Kasumi-1 (cell line): Measurements from ENCODE around the gene EXOC3.

Source experiments
- DNase-seq, 2 experiments: peaks; one replicate each; lab custom pipeline; 2025; lab: John Stamatoyannopoulos, UW

The EXOC3 gene

DNA sequence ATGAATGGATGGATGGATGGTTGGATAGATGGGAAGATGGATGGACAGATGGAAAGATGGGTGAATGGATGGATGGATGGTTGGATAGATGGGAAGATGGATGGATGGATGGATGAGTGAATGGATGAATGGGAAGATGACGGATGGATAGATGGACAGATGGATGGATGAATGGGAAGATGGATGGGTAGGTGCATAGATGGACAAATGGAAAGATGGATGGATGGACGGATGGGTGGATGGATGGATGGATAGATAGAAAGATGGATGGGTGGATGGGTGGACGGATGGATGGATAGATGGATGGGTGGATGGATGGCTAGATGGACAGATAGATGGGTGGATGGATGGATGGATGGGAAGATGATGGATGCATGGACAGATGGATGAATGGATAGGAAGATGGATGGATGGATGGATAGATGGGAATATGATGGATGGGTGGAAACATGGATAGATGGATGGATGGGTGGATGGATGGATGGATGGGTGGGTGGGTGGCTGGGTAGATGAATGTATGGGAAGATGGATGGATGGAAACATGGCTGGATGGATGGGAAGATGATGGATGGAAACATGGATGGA, 16.5 kb upstream of the EXOC3 start:
- no peak for DNase-seq

DNA sequence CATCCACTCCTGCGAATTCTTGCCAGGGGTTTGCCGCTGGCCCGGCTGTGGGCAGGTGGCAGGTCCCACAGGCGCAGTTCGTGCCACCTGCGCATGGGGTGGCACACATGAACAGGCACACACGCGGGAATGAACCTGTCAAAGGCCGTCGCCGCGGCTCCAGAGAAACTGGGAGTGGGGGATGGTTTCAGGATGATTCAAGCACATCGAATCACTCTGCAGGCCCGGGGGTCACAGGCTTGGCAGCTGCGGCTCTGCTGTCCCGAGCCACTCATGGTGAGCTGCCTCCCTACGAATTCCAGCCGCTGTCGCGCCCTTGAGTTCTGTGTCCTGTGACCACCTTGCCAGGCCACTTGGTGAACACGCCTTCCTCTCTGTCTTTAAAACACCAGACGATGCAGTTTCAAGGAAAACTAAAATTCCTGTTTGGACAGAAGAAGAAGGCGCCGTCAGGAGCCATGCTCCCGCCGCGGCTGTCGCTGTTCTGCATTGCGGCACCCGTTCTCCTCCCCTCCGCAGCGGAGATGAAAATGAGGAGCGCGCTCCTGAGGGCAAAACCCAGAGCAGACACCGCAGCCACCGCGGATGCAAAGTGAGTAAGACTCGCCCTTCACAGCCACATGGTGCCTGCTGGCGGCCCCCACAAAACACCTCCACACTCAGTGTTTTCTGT, 15.4 kb upstream of the EXOC3 start:
- no peak for DNase-seq

DNA sequence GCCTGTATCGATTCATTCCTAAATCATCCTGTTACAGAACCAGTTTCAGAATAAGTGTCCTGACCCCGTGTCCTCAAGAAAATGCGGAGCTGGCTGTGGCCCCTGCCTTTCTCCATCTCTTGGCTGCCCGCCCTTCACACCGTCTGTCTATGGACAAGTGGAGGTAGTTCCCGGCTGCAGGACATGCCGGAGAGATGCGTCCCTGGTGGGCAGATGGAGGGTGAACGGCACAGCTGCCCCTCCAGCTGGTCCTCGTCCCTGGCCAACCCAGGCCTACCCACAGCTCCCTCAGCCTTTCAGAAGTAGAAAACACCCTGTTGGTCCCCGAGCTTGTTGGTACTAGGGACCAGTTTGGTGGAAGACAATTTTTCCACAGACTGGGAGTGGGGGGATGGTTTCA, 14.8 kb upstream of the EXOC3 start:
- no peak for DNase-seq

DNA sequence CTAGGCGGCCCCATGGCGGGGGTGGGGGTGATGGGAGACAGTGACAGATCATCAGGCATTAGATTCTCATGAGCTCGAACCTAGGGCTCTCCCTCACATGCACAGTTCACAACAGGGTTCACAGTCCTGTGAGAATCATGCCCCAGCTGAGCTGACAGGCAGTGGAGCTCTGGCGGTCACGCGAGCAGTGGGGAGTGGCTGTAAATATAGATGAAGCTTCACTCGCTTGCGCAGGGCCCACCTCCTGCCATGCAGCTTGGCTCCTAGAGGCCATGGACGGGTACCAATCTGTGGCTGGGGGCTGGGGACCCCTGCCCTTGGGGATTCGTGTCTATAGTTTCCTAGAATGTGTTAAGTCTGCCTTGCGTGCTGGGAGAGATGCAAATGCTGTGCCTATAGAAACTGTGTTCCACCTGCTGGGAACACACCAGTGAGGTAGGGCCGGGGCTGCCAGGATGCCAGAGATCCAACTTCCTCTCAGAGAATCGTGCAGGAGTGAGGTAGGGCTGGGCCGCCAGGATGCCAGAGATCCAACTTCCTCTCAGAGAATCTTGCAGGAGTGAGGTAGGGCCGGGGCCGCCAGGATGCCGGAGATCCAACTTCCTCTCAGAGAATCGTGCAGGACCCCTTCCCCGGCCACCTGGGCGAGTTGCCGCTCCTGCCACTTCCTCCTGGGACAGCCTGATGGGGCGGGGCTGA, 14.1 kb upstream of the EXOC3 start:
- DNase-seq, result no peak

DNA sequence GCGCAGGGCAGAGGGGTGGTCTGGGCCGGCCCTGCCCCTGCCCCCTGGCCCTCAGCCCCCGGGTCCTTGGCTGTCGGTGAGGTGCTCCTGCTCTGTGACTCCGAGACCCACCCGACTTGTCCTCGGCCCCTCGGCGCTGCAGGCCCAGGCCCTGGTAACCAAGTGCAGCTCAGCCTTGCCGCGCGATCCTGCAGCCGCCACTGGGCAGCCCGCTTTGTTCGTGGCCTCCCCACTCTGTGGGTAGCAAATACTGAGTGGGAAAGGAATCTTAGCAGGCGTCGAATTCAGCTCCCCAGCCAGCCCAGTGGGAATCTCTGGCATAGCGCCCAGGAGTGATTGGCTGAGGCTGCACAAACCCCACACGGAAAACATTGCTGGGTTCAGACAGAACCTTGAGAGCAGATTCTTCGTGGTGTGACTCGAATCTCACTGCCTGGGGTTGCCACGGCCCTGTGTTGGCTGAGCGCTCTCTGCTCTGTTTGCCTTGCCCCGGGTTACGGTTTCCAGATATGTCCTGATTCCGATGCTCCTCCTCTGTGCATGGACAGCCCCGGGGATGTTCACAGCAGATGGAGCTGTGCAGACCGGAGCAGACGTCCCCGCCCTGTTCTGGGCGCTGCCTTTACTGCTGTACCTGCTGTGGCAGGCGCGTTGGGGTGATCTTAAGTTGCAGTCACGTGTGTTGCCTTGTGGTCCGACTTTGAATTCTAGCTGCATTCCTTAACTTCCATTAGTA, 13.4 kb upstream of the EXOC3 start:
- no peak for DNase-seq

DNA sequence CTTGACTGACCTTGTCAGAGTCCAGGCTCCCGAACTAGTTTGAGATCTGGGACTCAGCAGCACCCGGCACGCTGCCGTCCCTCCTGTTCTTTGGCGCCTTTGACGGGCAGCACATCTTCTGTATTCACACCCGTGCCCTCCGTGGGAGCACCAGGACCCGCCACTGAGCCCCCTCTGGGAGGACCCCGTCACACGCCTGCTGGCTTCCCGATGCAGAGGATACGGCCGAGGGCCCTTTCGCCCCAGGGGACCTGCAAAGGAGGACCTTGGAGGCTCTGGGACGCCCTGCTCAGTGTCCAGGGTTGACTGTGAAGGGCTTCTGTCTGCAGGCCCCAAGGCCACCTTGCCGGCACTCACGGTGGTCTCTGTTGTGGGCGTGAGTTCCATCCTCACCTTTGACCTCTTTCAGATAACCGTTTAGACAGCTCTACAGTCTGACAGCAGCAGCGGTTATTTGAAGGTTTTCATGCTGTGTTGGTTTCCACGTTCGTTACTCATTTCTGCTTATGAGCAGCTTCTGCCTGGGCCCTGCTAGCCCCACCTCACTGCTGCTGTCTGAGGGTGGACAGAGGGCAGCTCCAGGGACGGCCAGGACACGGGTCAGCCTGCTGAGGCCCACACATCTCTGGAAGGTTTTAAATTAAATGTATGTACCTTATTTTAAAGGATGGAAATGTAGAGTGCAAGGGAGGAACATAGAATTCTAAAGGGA, 12.6 kb upstream of the EXOC3 start:
- no peak for DNase-seq

DNA sequence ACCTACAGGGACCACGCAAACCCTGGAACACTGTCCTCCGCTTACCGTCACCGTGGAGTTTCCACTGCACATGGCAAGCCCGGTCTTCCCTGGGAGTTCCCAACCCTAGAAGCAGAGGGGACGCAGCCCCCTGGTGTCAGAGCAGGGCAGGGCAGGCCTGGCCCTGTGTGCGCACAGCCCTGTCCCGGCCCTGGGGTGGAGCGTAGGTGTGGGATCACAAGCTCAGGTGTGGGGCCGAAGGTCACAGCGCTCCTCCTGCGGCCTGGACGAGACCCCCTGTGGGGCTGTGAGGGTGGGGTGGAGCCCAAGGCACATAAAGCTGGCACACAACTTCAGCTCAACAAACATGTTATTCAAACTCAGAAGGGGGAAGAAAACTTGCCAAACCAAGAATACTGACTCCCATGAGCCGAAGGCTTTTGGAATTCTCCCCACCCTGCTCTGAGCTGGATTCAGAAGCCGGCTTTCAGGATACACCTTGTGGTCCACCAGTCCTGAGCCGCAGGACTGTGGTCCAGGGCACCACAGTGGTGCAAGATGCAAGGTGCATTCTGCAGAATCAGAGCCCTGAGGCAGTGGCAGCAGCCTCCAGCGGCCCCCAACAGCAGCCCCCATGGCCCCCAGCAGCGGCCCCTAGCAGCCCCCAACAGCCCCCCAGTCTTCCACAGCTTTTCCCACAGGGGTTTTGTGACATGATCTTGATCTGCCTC, 11.8 kb upstream of the EXOC3 start:
- DNase-seq, result peak; percentile 48 to 53

DNA sequence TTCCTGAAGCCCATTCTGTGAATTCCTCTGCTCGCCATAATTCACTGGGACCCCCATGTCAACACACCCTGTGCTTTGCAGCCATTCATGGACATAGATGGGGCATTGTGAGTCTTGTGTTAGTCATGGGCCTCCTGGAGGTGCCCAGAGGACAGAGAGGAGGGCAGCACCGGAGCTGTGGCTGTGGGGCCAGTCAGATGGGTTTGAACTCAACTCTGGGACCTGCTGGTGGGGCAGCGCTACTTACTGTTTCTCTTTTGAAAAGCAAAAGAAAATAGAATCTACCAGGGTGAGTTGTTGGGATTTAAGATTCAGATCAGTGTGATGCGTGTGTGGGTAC, 11.3 kb upstream of the EXOC3 start:
- DNase-seq, result no peak

DNA sequence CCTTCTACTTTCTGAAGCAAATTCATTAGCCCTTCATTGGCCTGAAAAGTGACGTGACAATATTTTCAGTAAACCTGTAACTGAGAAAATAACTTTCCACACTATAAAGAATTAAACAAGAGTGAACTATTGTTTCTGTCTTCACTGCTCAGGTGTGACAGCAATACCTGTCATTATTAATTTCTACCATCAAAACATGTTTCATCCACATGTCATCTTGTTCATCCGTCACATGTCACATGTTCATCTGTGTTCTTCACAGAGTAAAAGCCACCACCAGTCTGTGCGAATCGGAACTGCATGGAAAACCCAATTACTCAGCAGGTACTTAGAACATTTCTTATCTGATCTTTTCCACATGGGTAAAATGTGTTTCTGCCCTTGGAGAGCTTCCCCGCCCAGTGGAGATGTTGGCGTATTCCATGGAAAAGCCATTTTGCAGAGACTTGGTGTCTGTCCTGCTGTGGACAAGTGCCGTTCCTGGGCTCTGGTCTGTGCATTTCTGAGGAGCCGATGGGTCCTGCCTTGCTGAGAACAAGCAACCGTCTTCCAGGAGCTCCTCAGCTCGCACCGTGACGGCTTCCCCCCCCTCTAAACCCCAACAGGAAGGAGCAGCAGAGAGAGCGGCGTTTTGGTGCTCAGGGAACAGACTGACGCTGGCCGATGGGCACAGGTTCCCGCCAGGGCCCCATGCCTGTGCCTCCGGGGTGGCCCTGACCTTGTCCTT, 10.6 kb upstream of the EXOC3 start:
- DNase-seq, result no peak

DNA sequence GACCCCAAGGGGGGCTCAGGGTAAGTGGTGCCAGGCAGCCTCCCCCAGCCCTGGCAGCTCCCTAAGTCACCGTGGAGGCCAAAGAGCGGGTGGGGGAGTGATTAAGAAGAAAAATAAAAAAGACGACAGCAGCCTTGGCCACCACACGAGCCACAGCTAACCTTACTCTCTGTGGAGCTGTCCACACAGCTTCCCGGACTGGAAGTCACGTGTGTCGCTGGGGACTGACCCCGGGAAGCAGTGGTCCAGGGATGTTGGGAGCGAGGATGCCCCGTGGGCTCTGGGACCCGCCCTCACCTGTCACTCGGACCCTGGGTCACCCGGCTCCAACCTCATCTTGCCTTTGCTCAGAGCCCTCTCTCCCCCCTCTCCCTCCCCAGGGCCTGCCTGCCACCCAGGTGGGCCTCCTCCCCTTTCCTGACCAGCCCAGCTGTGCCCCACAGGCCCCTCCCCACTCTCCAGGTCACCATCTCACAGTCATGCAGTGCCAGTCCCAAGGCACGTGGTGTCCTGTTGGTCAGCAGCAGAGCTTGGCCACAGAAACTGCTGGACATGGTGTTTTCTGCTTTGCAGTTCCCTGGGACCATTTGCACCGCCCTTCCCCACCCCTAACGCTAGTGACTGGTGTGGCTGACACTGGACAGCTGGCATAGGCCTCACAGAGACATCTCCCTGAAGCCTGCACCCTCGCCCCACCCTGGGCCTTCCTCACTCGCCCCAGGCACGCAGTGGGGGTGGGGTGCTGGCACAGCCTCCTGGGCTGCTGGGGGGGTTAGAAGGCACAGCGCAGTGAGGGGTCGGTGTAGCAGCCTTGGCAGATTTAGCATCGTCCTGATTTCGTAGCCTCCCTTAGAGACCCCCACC, 9.8 kb upstream of the EXOC3 start:
- no peak for DNase-seq

DNA sequence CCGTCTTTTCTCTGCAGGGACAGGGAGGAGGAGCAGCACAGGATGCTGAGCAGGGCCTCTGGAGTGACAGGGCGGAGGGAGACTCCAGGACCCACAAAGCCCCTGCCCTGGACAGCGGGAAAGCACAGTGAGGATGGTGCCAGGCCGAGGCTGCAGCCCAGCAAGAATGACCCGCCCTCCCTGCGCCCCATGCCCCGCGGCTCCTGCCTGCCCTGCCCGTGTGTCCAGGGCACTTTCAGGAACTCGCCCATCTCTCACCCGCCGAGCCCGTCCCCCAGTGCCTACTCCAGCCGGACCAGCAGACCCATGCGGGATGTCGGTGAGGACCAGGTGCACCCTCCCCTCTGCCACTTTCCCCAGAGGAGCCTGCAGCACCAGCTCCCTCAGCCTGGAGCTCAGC, 9.1 kb upstream of the EXOC3 start:
- DNase-seq, result no peak

DNA sequence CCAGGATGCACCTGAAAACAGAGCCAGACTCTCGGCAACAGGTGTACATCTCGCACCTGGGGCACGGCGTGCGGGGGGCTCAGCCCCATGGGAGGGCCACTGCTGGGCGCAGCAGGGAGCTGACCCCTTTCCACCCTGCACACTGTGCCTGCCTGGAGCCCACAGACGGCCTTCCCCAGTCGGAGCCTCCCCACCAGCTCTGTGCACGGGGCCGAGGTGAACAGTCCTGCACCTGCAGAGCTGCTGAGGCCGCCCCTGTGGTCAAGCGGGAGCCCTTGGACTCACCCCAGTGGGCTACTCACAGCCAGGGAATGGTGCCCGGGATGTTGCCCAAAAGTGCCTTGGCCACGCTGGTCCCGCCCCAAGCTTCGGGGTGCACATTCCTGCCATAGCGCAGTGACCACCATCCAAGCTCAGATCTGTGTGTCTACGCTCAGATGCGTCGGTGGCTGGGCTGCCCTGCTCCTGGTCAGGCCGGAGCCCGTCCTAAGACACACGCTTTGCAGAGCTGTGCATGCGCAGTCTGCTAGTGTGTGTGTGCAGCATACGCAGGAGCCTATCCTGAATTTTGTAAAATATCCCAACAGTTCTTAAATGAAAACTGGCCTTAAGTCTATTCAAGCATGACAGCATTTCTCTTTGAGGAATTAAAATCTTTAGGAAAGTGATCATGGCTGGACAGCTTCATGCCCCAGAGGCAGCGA, 8.4 kb upstream of the EXOC3 start:
- DNase-seq, result no peak

DNA sequence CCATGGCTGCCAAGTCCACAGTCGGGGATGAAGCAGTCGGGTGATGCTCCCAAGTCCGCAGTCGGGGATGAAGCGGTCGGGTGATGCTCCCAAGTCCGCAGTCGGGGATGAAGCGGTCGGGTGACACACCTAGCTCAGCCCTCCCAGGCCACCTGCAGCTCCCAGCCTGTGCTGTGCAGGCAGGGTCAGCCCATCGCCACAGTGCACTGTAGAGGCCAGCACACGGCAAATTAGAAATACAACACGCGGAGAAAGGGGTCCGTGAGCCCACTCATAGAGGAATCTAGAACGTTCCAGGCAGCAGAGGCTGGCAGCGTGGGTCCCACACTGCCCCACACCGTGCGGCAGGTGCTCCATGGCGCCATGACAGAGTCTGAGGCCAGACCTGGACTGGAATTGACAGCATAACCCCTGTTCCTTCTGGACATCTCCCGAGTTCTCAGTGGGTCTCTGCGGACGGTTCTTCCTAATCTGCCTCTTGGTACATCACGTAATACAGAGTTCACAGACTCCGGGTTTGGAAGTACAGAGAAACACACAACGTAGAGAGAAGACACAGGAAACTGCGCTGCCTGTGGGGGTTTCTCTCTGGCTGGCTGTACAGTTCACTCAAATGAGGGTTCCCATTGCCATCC, 7.7 kb upstream of the EXOC3 start:
- no peak for DNase-seq

DNA sequence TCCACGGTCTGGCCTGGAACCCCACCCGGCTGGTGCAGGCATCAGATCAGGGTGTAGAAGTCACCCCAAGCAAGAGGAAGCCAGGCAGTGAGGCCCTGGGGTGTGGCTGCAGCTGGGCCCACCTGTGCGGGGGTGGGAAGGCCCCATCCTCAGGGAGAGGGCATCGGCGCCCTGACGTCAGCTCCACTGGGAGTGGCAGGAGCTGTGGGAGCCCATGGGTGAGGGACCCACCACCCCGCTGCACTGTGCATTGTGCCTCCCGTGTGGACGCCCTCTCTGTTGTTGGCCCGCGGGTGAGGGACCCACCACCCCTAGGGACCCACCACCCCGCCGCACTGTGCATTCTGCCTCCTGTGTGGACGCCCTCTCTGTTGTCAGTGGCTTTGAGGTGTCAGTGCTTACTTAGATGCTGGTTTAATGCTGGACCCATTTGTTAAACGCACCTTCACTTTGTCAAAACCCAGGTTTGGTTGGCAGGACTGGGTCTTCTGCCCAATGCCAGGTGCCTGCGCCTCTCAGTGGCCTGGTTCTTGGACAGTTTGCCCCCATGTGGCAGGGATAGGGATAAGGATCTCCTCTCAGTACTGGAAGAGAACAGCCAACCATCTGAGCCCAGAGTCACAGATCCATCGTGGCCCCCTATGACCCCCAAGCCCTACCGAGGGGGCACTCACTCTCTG, 6.9 kb upstream of the EXOC3 start:
- DNase-seq, result peak; percentile 33 to 44

DNA sequence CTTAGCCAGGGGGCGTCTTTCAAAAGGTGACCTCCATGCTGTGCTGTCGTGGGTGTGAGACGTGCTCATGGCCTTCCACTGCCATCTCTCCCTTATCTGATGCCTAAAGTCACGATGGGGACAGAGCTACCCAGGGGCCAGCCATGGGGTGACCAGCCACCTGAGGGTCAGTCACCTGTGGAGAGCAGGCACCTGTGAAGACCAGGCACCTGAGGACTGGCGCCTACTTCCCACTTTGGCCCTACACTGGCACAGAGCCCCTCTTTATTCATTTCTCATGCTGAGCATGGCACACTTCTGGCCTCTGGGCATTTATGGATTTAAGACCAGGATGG, 6.4 kb upstream of the EXOC3 start:
- DNase-seq, result no peak

DNA sequence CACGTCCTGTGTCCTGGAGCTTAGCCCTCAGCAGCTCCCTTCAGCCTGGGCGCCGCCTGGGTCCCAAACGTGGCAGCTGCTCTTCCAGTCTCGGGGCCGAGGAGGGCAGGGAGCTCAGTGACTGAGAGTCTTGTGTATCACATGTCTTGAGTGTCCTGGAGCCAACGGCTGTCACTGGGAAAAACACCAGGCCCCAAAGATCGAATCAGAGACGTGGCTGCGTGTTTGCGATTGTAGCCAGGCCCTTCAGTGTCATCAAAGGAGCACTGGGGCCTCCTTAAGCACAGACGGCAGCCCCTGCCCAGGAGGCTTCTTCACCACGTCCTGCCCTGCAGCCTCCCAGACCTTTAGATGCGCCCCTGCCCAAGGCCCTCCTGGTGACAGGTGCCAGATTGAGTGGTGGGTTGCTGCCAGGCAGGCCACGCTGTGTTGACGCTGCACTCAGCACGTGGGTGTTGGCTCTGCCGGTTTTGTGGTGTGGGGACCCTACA, 5.7 kb upstream of the EXOC3 start:
- DNase-seq, result no peak

DNA sequence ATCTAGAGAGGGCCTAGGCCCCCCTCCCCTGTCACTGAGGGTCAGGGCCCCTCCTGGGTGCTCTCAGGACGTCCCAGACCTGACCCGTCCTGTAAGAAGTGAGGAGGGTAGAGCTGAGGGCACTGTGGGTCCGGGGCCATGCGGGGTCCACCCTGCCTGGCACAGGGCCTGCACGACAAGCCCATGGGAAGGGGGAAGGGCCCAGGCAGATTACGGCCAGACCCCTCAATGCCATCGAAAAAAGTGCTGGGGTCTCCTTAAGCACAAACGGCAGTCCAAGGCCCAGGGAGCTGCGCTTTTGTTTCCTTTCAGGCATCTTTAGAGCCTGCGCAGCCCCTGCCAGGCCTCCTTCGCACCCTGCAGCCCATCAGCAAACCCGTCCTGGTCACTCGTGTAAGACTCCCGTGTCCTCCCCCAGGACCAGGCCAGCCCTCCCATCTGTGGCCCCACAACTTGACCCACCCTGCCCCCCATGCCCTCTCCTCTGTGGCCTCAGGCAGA, 4.4 kb upstream of the EXOC3 start:
- DNase-seq, result no peak

DNA sequence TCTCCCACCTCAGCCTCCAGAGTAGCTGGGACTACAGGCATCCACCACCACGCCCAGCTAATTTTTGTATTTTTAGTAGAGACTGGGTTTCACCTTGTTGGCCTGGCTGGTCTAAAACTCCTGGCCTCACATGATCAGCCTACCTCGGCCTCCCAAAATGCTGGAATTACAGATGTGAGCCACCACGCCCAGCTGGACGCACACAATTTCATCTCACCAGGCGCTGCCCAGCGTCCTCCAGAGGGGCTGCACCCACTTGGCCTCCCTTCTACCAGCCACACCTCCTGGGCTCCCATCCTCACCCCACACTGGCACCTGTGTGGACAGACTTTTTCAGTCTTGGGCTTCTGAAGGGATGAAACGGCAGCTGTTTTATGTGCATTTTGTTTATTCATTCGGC, 3.8 kb upstream of the EXOC3 start:
- no peak for DNase-seq
